A549 (cell line): ENCODE measurements around the gene CD8A.
"Not testable (repeated sequence)": the region's sequence is repeated elsewhere in the genome, so short reads cannot be mapped to it uniquely, and the experiment has no call there.

Source experiments
- KDM1A ChIP-seq: fragments of 200-600 bp; sonication (generic); IDR thresholded peaks from 2 replicates; pipeline ENCODE4 v1.6.1; 2016; ENCODE audit warnings: low read depth, mild to moderate bottlenecking
- MYC ChIP-seq: IDR thresholded peaks from 2 replicates; pipeline ENCODE4 v1.6.1; 2012; ENCODE audit warnings: mild to moderate bottlenecking, inconsistent platforms, low read length, improper control_type of control experiment, borderline replicate concordance
- POLR2A ChIP-seq: IDR thresholded peaks from 2 replicates; pipeline ENCODE4 v1.6.1; 2012; ENCODE audit warnings: mild to moderate bottlenecking, low read length

- TF ChIP-seq KDM1A, MYC, POLR2A: not testable (repeated sequence)
Observed at GRCh38 chr2:86734896-86735295, 55.8 kb downstream of the CD8A start.
